Measurements from ENCODE around the gene MYO3A. TPM values are rescaled to one million over a fixed set of nuclear protein-coding genes. Genes with fewer than 3 reads are reported as not detected.

MYO3A gene
- total RNA-seq, 1 experiment from 2014 or later: not detected

DNA sequence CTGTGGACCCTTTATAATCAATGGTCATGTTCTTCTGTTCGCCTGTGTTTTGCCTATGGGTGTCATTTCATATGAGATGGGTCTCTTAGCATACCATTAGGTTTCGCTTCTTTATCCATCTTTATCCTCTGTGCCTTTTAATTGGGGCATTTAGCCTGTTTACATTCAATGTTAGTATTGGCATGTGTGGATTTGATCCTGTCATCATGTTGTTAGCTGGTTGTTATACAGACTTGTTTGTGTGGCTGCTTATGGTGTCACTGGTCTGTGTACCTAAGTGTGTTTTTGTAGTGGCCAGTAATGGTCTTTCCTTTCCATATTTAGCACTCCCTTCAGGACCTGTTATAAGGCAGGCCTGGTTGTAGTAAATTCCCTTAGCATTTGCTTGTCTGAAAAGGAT is 90.3 kb downstream of the MYO3A start:
- H3K9me2 ChIP-seq (ENCODE audit: insufficient read depth): no peaks in the 10 kb centered on the region
- RAD21 ChIA-PET (ENCODE audit: low non-redundant PET in 1 of 2, low total read pairs in 2 of 2, uncharacterized antibody in 2 of 2, unreplicated experiment in 2 of 2): no interaction called here
- no peaks in the 10 kb centered on the region for H3K36me3 ChIP-seq (ENCODE audit: control insufficient read depth in 1 of 2, insufficient read depth in 2 of 2, low read length in 2 of 2)
- DNase-seq (ENCODE audit: low read depth, low spot score): no peak
- no peaks in the 10 kb centered on the region for H4K20me1 ChIP-seq (ENCODE audit: insufficient read depth)
- peaks cover 19% of the 10 kb centered on the region; the same call in 1 of the 2 replicates for H3K27me3 ChIP-seq (ENCODE audit: insufficient read depth, low read length)
- H3K9me3 ChIP-seq (ENCODE audit: control insufficient read depth in 1 of 2, insufficient read depth in 1 of 2, low read depth in 1 of 2, low read length in 2 of 2): no peaks in the 10 kb centered on the region
- TF ChIP-seq ZNF274 (IDR thresholded peaks at IDR 0.05; ENCODE audit: low read depth, low read length) (no peak), MAX (IDR thresholded peaks at IDR 0.05) (no peak), CBX3 (IDR thresholded peaks at IDR 0.05; ENCODE audit: low read depth) (no peak), FOSL1 (IDR thresholded peaks at IDR 0.05; ENCODE audit: low read depth) (no peak), SRF (IDR thresholded peaks at IDR 0.05; ENCODE audit: low read depth) (no peak), CTCF (IDR thresholded peaks at IDR 0.05 in 2 of 3, conservative IDR thresholded peaks at IDR 0.05 in 1 of 3; ENCODE audit: borderline replicate concordance in 1 of 3, insufficient read depth in 1 of 3, low read depth in 2 of 3, low read length in 2 of 3) (no peak), SP1 (IDR thresholded peaks at IDR 0.05; ENCODE audit: low read depth) (no peak), EZH2 (IDR thresholded peaks at IDR 0.05) (no peak), TCF7L2 (IDR thresholded peaks at IDR 0.05; ENCODE audit: borderline replicate concordance, extremely low read depth, insufficient read depth, insufficient read length) (no peak), RAD21 (IDR thresholded peaks at IDR 0.05; ENCODE audit: low read depth) (no peak)
- TF ChIP-seq, protein P1, sequence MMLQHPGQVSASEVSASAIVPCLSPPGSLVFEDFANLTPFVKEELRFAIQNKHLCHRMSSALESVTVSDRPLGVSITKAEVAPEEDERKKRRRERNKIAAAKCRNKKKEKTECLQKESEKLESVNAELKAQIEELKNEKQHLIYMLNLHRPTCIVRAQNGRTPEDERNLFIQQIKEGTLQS (IDR thresholded peaks at IDR 0.05): no peak
- TF ChIP-seq, protein P2, sequence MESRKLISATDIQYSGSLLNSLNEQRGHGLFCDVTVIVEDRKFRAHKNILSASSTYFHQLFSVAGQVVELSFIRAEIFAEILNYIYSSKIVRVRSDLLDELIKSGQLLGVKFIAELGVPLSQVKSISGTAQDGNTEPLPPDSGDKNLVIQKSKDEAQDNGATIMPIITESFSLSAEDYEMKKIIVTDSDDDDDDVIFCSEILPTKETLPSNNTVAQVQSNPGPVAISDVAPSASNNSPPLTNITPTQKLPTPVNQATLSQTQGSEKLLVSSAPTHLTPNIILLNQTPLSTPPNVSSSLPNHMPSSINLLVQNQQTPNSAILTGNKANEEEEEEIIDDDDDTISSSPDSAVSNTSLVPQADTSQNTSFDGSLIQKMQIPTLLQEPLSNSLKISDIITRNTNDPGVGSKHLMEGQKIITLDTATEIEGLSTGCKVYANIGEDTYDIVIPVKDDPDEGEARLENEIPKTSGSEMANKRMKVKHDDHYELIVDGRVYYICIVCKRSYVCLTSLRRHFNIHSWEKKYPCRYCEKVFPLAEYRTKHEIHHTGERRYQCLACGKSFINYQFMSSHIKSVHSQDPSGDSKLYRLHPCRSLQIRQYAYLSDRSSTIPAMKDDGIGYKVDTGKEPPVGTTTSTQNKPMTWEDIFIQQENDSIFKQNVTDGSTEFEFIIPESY (IDR thresholded peaks at IDR 0.05; ENCODE audit: extremely low read depth, insufficient replicate concordance, low read length): no peak
- POLR2A ChIA-PET: no interaction called here
- no peak for ATAC-seq
- CTCF ChIA-PET: no interaction called here
- no peak overlapping the region for H3K27ac ChIP-seq (ENCODE audit: low read depth, low read length)
- no peak overlapping the region for H3K9ac ChIP-seq (ENCODE audit: low read length)
- intact Hi-C loops (cut with micrococcal nuclease): loop anchor here (5.0 kb wide), 1 partner anchor 712 kb away; no protein-coding TSS in a partner anchor
- no TSS peak for BruUV-seq (replicated peaks)
- no peak overlapping the region for H3K4me3 ChIP-seq (replicated peaks in 1 of 2; ENCODE audit: low read depth in 1 of 2, low read length in 2 of 2)
- H3K4me2 ChIP-seq (ENCODE audit: low read length): no peak overlapping the region
- H2AFZ ChIP-seq (ENCODE audit: low read depth, low read length, poor library complexity, severe bottlenecking): no peak overlapping the region
- H3K79me2 ChIP-seq (ENCODE audit: insufficient read depth, low read length): no peaks in the 10 kb centered on the region
- no peaks in the 10 kb centered on the region for H3K4me1 ChIP-seq (ENCODE audit: control insufficient read depth in 1 of 2, insufficient read depth in 2 of 2, low read length in 2 of 2)

All from HCT116 (cell line).